Measurements from ENCODE around the gene FIGLA.

The FIGLA gene

GRCh38 chr2:70766357-70767078 is 23.9 kb downstream of the FIGLA start:
- no peaks in the 10 kb centered on the region for H3K36me3 ChIP-seq
- no peak overlapping the region for H3K4me3 ChIP-seq (ENCODE audit: low read depth in 1 of 2, low read length in 1 of 2)
- no peak overlapping the region for H3K27ac ChIP-seq
- H3K27me3 ChIP-seq, result peaks cover 99% of the 10 kb centered on the region
- TF ChIP-seq, protein P1, sequence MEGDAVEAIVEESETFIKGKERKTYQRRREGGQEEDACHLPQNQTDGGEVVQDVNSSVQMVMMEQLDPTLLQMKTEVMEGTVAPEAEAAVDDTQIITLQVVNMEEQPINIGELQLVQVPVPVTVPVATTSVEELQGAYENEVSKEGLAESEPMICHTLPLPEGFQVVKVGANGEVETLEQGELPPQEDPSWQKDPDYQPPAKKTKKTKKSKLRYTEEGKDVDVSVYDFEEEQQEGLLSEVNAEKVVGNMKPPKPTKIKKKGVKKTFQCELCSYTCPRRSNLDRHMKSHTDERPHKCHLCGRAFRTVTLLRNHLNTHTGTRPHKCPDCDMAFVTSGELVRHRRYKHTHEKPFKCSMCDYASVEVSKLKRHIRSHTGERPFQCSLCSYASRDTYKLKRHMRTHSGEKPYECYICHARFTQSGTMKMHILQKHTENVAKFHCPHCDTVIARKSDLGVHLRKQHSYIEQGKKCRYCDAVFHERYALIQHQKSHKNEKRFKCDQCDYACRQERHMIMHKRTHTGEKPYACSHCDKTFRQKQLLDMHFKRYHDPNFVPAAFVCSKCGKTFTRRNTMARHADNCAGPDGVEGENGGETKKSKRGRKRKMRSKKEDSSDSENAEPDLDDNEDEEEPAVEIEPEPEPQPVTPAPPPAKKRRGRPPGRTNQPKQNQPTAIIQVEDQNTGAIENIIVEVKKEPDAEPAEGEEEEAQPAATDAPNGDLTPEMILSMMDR (IDR thresholded peaks at IDR 0.05), result no peak
- peaks cover 0 to 10% of the 10 kb centered on the region in 2 experiments for H3K4me1 ChIP-seq (ENCODE audit: control insufficient read depth in 1 of 2, insufficient read depth in 1 of 2, low read depth in 1 of 2, low read length in 1 of 2)
- H3K9me3 ChIP-seq, result no peaks in the 10 kb centered on the region

DNA sequence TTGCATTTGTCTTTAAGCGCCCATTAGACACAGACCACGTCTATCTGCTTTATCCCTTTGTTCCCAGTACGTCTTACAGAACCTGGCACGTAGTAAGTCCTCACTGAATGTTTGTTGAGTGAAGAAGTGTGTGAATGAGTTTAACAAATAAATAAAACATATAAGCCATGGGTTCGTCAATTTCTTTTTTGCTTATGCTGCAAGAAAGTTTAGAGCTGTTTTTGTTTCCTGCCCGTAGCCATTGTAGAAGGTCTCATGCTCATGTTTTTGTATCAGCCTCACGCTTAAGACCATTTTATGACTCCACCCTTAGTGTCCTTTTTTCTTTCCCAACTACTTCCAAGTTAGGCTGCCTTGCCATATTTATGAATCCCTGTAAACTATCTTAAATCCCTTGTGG is 24.9 kb downstream of the FIGLA start:
- no peaks in the 10 kb centered on the region for H3K36me3 ChIP-seq
- no peak overlapping the region for H3K27ac ChIP-seq
- H3K4me1 ChIP-seq (ENCODE audit: control insufficient read depth in 1 of 2, insufficient read depth in 1 of 2, low read depth in 1 of 2, low read length in 1 of 2), result peaks cover 0 to 10% of the 10 kb centered on the region in 2 experiments
- no peak overlapping the region for H3K4me3 ChIP-seq (ENCODE audit: low read depth in 1 of 2, low read length in 1 of 2)
- TF ChIP-seq, protein P1 (IDR thresholded peaks at IDR 0.05), result no peak
- H3K27me3 ChIP-seq, result peaks cover 97% of the 10 kb centered on the region
- H3K9me3 ChIP-seq, result no peaks in the 10 kb centered on the region

DNA sequence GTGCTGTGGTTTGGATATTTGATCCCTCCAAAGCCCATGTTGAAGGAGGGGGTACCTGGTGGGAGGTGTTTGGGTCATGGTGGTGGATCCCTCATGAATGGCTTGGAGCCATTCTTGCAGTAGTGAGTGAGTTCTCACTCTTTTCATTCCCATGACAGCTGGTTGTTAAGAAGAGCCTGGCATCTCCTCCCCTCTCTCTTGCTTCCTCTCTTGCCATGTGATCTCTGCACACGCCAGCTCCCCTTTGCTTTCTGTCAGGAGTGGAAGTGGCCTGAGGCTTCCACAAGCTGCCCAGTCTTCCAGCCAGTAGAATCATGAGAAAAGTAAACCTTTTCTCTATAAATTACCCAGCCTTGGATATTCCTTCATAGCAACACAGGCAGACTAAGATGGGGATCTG is 31.0 kb downstream of the FIGLA start:
- TF ChIP-seq, protein P1 (IDR thresholded peaks at IDR 0.05), result no peak
- Histone ChIP-seq H3K4me3 (ENCODE audit: low read depth in 1 of 2, low read length in 1 of 2) (no peak overlapping the region), H3K27ac (no peak overlapping the region), H3K27me3 (peaks cover 91% of the 10 kb centered on the region), H3K36me3 (no peaks in the 10 kb centered on the region), H3K4me1 (ENCODE audit: control insufficient read depth in 1 of 2, insufficient read depth in 1 of 2, low read depth in 1 of 2, low read length in 1 of 2) (no peaks in the 10 kb centered on the region), H3K9me3 (no peaks in the 10 kb centered on the region)

GRCh38 chr2:70757966-70758365 is 32.5 kb downstream of the FIGLA start:
- TF ChIP-seq, protein P1 (IDR thresholded peaks at IDR 0.05), result no peak
- no peaks in the 10 kb centered on the region for H3K36me3 ChIP-seq
- H3K4me3 ChIP-seq (ENCODE audit: low read depth in 1 of 2, low read length in 1 of 2), result no peak overlapping the region
- no peaks in the 10 kb centered on the region for H3K9me3 ChIP-seq
- no peaks in the 10 kb centered on the region for H3K4me1 ChIP-seq (ENCODE audit: control insufficient read depth in 1 of 2, insufficient read depth in 1 of 2, low read depth in 1 of 2, low read length in 1 of 2)
- no peak overlapping the region for H3K27ac ChIP-seq
- peaks cover 89% of the 10 kb centered on the region for H3K27me3 ChIP-seq

- Histone ChIP-seq H3K4me1 (ENCODE audit: control insufficient read depth in 1 of 2, insufficient read depth in 1 of 2, low read depth in 1 of 2, low read length in 1 of 2) (no peaks in the 10 kb centered on the region), H3K27me3 (peaks cover 83% of the 10 kb centered on the region), H3K27ac (no peak overlapping the region), H3K36me3 (no peaks in the 10 kb centered on the region), H3K4me3 (ENCODE audit: low read depth in 1 of 2, low read length in 1 of 2) (no peak overlapping the region), H3K9me3 (no peaks in the 10 kb centered on the region)
- TF ChIP-seq, protein P1 (IDR thresholded peaks at IDR 0.05), result no peak
Observed at GRCh38 chr2:70757360-70757759, 33.1 kb downstream of the FIGLA start.

Data from neutrophil (primary cell).